ENCODE data around the gene MORN1.

The MORN1 gene

DNA sequence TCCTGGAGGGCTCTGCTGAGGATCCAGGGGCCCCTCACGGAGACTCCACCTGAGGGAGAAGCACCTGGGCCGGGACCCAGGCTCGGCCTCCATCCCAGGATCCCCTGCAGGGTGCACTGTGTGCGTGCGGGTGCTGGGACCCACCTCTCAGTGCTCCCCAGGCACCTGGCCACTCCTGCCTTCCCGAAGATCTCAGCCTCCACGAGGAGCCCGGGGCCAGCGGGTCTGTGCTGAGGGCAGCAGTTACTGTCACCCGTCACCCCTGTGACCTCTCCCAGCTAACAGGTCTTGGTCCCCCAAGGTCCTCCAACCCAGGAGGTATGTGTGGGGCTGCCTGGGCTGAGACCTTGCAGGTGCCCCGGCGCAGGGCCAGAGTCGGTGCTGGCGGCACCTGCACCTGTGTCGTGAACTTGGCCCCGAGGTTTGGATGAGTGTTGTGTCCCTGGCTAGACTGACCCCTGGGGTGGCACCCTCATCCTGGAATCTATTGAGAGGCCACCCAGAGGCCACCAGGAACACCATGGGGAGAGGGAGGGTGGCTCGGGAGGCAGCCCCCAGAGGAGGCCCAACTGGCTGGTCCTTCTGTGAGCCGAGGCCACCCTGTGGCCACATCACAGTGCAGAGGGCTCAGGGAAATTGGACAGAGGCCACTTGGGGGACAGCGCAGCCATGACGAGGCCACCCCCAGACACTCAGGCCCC lies 17.7 kb downstream of the MORN1 start:
- DNase-seq (ENCODE audit: low spot score), result no peak

DNA sequence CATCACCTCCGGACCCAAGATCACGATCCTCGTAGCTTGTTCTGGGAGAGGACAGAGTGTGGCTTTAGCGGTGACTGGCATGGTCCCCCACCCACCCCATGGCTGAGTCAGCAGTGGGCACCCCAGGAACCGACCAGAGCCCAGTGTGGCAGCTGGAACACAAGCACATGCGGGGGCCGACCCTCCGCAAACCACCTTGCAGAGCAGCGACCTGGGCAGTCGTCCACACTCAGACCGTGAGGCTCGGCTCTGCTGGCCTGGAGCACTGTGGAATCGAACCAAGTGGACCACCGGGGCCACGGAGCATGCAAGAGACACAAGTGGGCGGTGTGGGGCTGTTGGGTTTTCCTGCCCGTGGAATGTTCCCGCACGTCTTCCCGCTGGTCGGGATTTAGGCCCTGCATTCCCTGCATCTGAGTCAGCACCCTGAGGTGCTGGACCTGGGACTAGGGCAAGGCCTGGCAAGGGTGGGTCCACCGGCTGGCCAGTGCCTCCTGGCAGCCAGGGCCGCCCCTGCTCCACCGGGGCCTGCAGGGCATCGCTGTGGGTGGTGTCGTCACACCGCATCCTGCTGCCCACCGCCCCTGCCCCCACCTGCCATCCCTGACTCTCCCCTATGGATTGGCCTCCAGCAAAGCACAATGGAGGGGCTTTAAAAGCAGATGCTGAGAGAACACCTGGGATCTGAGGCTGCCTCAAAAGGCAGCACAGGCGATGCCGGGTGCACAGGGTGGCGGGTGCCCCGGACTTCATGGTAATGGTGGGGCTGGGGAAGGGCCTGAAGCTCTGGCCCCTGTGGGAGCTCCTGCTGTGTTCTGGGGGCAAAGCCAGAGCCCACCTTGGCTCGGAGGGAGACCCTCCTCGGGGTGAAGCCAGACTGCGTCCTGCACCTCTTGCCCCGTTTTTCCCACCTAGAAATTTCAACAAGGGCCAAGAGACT lies 18.5 kb downstream of the MORN1 start:
- no peak for DNase-seq (ENCODE audit: low spot score)

DNA sequence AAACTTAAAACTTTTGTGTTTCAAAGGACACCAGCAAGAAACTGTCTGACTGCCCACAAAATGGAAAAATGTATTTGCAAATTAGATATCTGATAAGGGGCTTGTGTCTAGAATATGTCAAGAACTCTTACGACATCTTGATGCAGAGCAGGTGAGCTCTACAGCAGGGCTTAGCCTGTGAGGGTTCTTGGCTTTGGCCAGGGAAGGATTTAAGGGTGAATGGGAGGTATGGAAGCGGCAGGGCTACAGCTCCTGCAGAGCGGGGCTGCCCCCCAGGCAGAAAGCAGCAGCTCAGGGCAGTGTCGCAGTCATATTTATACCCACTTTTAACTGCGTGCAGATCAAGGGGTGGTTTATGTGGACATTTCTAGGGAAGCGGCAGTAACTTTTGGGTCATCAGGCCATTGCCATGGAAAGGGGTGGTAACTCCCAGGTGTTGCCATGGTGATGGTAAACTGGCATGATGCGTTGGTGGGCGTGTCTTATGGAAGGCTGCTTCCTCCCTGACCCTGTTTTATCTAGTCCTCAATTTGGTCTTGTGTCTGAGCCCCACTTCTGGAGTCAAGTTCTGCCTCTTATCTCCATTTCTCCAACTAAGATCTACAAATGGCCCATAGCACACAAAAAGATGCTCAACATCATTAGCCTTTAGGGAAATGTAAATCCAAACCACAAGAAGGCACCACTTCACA lies 23.2 kb downstream of the MORN1 start:
- DNase-seq (ENCODE audit: low spot score), result no peak

DNA sequence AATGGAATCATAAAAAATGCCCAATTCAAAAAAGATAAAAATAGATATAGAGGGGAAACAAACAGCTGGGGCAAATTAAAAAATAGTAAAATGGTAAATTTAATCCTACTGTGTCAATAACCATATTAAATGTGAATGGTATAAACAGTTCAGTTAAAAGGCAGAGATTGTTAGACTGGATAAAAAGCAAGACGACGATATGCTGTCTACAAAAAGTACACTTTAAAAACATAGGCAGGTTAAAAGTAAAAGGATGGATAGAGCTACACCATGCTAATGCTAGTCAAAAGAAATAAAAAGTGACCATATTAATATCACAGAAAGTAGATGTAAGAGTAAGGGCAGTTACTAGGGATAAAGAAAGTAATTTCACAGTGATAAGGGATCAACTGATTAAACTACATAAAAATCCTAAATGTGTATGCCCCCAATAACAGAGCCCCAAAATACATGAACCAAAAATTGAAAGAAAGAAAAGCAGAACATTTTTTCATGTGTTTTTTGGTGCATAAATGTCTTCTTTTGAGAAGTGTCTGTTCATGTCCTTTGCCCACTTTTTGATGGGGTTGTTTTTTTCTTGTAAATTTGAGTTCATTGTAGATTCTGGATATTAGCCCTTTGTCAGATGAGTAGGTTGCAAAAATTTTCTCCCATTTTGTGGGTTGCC lies 27.4 kb downstream of the MORN1 start:
- DNase-seq (ENCODE audit: low spot score), result no peak

DNA sequence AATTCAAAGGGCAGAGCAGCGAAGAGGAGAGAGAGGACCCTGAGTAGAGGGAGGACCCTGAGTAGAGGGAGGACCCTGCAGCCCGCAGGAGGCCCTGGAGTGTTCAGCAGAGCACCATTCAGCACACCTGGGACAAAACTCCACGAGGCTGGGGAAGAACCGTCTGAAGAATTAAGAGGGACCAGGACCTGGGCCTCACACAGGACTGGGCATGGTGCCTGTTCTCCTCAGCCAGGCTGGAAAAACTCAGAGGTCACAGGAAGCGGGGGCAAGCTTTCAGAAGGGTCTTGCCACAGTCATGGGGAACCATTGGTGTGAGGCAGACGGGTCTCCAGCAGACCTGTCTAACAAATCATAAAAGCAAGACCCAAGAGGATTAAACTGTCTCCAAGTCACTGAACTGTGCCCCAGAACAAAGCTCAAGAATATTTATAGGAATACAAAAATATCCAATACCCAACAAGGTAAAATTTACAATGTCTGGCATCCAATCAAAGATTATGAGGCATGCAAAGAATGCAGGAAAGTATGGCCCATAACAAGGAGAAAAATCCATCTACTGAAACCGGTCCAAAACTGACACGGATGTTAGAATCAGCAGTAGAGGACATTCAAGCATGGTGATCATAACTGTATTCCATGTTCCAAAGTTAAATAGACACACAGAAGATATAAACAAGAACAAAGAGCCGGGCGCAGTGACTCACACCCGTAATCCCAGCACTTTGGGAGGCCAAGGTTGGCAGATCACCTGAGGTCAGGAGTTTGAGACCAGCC lies 30.6 kb downstream of the MORN1 start:
- no peak for DNase-seq (ENCODE audit: low spot score)

DNA sequence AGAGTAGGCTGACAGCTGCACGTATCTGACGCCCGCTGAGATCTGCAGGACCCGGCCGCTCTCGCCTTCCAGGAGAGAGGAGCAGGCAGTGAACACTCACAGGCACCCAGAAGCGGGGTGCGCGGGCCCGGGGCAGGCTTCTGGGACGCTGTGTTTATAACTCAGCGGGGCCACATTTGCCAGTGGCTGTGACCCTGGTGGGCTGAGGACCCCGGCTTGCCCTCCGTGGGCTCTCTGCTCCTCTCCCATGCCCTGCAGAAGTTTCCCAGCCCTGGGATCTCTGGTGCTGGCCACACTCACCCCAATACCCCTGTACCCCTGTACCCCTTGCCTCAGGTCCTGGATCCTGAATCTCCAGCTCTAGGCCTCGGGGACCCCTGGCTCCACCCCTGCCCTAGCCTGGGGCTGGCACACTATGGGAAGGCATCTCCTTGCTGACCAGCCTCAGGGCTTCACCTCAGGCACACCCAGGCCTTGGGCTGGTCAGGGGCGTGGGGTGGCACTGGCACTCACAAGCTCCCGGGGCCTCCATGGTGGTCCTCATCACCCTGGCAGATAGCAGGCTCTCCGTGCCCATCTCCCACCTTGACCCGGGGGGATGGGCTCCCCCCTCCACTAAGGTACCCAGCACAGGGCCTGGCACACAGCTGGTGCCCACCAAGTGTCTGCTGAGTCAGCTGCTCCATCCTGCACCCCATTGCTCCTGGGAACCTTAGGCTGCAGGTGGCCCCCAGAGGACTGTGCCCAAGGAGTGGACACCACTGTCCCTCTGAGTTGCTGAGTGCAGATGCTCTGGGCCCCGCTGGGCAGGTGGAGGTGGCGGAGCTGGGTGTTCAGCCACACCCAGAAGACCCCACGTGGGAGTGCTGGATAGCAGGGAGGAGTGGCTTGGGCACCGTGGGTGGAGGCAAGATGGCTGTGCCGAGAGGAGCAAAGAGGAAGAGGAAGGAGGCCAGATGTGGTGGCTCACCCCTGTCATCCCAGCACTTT lies 32.4 kb downstream of the MORN1 start:
- DNase-seq (ENCODE audit: low spot score), result no peak

DNA sequence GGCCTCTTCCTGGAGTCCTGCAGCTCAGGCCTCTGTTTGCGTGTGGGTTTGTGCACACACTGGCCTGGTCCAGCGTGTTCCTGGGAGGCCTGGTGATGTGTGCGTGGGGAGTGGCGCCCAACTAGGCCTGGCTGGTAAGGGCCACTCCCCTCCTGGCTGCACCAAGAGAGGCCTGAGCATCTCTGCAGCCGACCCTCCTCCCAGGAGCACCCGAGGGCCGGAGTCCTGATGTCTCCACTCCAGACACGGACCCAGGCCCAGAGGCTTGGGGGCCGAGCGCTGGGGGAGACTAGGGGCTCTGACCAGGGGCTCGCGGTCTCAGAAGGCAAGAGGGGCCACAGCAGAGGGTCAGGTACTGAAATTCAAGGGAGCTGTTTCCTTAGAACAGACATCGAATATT lies 33.3 kb downstream of the MORN1 start:
- no peak for DNase-seq (ENCODE audit: low spot score)

DNA sequence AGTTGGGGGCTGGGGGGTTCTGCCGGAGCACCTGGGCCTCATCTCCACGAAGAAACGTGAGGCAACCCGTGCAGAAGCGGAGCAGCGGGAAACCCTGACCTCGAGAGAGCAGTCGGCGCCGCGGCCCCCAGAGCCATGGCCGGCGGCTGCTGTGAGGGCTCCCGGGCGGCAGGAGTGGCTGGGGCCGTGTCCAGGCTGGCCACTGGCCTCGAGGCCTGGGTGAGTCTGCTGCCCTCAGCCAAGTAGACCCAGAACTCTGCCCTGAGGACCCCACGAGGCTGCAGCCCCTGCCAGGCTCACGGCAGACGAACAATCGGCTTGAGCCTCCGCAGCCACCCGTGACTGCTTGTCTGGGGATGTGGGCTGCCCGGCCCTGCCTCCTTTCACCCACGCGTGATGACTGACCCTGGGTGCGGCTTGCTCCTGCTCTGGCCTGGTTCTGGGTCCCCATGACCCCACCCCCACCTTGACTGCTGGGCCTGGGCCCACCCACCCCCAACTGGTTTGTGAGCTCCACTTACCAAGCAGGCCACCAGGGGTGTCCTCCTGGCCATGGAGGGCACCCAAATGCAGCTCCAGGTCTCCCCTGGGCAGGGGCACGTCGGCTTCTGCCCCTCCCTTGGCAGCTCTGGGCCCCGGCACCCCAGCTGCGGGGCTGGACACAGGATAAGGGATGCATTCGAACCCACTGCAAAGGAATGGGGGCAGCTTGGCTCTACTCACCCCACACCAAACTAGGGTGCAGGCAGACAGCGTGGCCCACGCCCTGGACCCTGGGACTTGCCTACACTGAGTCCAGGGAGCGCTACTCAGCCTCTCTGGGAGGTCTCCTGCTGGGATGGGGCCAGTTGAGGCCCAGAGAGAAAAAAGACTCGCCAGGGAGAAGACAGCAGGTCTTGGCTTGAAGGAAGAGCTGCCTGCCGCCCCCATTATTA lies 34.2 kb downstream of the MORN1 start:
- no peak for DNase-seq (ENCODE audit: low spot score)

DNA sequence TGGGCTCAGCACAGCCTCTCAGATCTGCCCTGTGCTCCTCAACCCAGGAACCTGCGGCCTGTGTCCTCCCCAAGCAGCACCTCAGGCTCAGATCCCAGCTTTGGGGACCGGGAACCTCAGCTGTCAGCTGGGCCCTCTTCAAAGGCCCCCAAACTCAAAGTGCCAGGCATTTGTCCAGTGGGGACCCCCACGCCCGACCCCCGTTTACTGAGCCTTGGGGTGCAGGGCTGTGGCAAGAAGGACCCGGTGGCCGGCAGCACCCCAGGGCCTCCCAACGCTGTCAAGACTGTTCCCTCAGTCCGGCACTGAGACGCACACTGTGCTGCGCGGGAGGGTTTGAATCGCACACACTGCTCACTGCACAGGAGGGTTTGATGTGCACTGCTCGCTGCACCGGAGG lies 35.0 kb downstream of the MORN1 start:
- no peak for DNase-seq (ENCODE audit: low spot score)

DNA sequence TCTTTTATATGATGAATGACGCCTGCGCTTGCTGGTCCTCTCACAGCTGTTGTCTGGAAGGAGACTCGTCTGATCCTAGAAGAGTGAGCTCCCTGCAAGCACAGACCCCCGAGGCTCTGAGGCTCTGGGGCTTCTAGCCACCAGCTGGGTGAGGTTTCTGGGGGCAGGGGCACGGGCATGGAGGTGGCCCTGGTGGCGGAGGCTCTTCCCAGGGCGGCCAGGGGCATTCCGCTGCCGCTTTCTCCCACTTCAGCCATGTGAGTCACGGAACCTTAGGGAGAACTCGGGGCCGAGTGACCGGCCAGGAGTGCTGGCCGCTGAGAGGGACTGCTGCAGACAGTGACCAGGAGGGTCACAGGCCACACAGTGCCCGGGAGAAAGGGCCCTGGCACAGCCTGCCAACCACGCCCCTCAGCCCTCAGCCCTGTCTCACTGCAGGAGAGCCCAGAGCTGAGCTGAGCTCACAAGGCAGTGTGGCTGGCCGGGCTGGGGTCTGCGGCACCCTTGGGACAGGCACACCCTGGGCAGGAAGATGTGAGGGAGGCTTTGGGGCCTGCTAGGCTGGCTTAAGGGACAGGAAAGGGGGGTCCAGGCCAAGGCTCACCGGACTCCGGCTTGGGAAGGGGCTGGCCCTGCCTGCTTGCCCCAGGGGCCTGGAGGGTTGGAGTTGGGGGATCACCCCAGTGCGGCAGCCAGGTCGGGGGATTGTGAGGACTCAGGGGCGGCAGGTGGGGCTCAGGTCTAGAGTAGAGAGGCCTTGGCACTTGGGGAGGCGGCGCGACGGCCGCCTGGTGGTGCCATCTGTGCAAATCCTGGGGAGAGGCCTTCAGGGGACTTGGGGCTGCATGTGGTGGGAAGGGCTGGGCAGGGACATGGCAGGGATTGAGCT lies 35.7 kb downstream of the MORN1 start:
- no peak for DNase-seq (ENCODE audit: low spot score)

DNA sequence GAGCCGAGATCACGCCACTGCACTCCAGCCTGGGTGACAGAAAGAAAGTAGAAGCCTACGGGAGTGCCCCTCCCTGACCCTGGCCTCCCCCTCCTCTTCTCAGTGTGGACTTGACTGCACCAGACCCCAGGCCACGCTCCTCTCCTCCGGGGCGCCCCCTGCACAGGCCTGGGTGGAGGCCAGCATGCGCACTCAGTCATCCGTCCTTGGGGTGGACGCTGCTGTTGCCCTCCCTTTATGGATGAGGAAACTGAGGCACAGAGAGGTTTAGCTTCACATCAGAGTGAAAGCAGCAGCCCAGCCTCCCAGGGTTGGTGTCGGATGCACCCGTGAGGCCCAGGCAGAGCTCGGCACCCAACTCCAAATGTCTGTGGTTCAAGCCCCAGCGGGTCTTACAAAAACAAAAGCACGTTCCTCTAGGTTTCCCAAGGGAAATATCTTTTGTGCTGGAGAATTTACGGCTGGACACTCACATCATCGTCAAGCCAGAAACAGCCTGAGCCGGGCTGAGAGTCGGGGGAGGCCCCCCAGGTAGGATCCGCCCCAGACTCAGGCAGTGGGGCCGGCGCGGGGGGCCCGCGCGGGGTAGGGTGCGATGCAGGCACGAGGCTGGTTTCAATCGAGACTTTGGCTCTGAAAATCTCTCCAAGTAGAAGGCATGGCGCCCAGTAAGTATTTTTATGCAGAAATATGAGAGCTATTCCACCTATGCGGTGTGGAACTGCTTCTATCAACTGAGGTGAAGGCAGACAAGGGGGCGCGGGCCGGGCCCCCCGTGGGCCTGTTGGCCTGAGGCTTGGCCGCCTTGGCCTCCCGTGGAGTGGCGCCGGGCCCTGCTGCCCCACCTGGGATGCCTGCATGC lies 36.6 kb downstream of the MORN1 start:
- no peak for DNase-seq (ENCODE audit: low spot score)

DNA sequence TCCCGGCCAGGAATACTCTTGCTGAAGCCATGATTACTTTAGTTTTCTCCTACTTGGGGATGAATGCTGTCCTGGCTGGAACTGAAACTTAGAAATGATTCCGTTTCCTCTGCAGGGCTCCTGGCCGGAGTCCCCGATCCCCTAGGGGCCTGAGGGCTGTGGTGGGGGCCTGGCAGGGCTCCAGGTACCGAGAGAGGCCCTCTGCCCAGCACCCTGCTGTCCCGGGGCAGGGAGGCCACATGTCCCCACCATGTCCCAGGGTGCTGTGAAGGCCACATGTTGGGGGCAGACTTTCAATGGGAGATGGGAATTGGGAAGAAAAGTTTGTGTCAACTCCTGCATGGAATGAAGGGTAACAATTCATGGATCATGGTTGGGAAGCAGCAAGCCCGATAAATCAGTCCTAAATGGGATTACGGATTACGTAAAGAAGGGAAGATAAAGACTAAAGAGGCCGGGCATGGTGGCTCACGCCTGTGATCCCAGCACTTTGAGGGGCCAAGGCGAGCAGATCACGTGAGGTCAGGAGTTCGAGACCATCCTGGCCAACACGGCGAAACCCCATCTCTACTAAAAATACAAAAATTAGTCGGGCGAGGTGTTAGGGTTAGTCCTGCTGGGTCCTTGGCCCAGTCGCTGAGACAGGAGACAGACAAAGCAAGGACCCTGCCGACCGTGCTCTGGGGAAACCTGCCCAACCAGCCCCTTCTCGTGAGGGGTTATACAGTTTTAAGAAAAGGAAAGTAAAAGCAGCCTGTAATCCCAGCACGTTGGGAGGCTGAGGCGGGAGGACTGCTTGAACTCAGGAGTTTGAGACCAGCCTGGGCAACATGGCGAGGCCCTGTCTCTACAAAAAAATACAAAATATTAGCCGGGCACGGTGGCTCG lies 37.6 kb downstream of the MORN1 start:
- no peak for DNase-seq (ENCODE audit: low spot score)

DNA sequence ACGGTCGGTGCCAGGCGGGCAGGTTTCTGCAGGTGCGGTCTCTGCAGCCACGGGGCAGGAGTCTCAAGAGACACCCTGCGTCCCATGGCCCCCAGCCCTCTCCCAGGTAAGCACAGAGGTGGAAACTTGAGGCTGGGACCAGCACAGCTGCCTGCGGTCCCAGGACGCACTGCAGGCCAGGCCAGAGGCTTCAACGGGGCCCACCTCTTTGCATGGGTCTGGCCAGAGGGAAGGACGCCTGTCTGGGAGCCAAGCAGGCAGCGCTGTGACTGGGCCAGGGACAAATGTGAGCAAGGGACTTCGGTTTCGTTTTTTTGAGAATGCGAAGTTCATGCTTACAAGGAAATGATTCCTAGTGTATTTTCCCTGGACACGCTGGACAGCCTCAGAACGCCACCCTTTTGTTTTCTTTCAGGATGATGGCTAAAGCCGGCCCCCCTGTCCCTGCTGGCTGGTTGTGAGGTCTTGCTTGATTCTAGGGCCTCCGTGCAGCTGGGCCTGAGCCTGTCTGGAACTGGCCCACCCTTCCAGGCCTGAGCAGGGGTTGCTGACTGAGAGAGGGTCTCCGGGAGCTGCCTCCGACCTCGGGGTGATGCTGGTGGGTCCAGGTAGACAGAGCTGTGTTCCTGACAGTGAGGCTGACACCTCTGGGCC lies 38.3 kb downstream of the MORN1 start:
- DNase-seq (ENCODE audit: low spot score), result no peak

DNA sequence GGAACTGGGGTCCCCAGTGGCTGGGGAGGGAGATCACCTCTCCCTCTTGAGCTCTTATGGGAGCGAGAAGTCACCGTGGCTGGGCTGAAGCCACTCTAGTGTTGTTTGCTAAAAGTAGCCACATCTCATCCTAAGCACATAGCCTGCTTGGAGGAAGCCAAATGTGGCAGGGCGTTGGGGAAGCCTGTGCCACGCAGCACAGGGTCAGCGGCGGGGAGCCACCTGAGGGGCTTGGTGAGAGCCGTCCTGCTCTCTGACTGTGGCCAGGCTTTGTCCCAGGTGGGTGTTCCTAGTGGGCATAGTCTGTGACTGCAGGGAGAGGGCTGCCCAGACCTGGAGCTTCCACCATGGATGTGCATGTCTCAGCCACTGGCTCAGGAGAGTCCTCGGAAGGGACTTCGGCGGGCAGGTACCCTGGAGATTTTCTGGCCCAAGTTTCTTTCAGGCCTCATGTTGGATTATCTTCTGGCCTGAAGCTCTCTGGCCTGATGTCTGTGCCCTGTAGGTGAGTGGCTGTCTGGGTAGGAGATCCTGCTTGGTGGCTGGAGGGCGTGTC lies 38.9 kb downstream of the MORN1 start:
- no peak for DNase-seq (ENCODE audit: low spot score)

DNA sequence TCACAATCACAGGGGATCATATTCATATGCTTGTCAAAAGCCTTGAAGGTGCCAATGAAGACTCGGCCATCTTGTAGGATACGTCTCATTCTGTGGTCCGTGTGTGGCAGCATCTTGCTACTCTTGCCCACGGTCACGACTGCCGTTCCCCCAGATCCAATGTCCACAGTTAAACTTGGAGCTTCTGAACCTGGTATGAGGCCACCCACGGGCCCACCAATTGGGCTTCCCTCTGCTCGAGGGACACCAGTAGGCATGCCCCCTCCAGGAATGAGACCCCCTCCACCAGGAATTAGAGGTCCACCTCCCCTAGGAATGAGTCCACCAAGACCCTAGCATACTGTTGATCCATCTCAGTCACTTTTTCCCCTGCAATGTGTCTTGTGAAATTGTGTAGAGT lies 39.6 kb downstream of the MORN1 start:
- no peak for DNase-seq (ENCODE audit: low spot score)

Measured in AG08396 (cell line).